HUDEP-2 (cell line): ENCODE data around the gene STXBP5L.
A peak's percentile ranks its signal among the peaks of the same experiment; 100 is the strongest.
"Not testable (repeated sequence)": the region's sequence is repeated elsewhere in the genome, so short reads cannot be mapped to it uniquely, and the experiment has no call there.

ENCODE experiments used
- DNase-seq, 76 experiments: peaks; one replicate each; lab custom pipeline; 2025; ENCODE audit not compliant: unreplicated experiment in 76 of 76; lab: John Stamatoyannopoulos, UW

STXBP5L gene

DNA sequence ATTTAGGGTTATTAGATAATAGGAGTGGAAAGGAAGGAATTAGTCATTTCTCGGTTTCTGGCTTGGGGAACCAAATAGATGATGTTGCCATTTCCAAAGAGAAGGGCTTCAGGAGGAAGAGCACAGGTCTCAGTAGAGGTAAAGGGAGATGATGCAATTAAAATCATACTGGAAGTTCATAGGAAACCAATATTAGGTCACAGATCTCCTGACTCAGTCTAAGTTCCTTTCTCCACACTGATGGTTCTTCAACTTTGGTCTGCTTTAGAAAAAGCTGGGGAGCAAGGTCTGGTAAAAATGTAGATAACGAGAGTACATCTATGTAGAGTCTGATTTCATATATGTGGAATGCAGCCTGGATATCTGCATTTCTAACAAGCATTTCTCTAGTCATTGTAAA is 506.9 kb downstream of the STXBP5L start:
- DNase-seq, result no peak

DNA sequence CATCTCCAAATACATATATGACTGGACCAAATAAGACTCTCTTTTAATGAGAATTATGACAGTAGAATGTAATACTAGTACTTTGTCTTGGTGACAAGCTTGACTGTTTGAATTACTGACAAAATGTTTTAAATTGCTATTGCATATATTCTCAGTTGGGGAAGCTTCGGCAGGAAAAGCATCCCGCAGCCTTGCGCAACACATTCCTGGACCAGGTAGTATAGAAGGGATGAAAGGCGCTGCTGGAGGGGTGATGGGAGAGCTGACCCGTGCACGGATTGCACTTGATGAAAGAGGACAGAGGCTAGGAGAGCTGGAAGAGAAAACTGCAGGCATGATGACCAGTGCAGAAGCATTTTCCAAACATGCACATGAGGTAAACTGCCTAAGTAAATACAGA is 510.2 kb downstream of the STXBP5L start:
- DNase-seq, result no peak

DNA sequence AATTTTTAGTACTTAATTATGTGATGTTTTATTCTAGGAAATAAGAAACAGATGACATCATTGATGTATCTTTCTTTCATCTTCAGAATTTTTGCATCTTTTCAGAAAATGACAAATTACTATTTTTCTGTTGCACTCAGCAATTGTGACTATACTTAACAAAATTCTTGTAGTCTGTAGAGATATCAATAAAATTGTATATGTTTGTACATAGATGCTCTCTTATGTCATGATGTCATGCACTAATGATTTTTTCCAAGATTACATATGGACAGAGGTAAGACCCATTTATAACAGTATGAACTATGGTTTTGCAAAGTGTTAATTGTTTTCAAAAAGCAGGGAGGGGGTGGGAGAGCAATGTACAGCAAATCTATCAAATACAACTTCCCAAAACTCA is 516.5 kb downstream of the STXBP5L start:
- no peak for DNase-seq

DNA sequence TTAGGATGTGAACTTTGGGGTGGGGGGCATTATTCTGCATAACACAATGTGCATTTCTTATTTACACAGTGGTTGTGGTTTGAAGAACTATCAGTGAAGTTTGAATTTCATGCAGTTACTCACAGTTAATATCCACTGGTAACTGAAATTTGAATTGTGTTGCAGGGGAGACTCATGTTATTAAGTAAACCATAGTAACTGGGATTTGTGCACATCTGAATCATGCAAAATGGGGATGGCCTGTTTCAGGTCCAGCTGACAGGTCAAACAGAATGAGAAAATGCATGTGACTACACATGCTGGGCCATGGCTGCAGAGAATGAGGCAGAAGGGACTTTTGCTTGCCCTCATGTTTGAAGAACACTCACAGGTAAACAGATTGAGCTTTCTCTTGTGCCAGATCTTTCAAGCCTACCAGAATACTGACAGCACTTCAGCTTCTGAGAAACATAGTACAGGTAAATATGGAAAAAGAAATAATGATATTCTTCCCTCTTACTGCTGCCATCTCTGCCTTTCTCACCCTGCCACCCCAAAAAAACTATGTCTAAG is 522.7 kb downstream of the STXBP5L start:
- no peak for DNase-seq

DNA sequence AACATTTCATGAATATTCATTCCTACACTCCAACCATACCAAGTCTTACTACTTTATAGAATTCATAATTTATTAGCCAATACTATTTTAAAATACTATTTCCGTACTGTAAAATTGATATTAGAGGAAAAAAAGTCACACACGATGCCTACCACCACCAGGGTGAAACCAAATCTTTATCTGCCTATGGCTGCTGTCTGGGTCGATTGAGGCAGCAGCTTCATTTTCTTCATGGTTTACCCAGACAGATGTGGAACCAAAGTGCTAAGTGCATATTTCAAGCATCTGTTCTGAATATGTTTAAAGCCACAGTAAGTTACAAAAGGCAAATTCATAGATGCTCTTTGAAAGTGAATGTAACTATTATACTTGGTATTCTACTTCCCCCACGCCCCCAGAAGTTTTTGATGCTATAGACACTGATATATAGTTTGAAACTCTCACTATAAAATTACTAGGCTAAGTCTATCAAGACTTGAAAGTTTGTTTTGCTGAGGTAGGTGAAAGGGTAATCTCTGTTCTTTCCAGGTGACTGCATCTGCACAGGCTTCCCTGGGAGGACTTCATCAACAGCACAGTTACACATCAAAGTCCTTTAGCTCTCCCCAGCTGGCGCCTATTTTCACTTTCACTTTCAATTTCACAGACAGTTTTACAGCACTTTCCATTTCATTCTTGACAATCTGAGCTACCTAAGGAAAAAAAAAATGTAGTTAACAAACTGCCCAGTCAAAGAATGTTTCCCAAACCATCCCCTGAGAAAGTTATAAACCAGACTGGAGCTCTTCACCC is 523.9 kb downstream of the STXBP5L start:
- peak in 1 of 76 experiments; percentile 1 for DNase-seq

DNA sequence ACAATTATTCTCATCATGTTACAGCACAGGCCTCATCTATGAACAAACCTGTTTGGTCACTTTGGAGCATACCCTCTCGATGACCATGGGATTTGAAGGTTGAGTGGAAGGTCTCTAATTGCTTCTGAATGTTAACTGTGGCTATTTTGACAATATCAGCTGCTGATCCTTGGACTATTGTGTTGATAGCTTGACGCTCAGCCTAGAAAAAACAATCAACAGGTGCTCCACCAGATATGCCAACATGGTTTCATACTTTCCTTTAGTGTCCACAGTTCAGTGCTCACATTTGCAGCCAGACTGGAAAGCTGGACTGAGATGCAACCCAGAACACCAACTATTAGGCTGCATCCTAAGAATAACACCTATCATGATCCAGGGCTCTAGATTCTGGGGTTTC is 528.1 kb downstream of the STXBP5L start:
- no peak for DNase-seq

DNA sequence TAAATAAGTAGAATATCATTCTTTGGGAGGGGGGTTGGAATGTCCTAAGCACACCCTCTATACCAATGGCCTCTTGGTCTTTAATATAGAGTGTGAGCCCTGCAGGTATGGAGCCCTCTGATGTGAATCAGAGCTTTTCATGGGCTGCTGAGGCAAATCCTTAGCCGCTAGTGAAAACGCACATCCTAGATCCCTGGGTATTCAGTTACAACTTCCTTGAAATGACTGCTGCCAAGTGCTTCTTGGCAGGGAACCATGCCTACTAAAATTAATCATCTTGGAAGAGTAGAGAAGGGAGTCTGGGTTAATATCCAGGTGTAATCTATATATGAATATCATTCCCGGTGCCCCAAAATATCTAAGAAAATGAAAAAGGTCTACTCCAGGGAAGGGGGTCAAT is 528.6 kb downstream of the STXBP5L start:
- no peak for DNase-seq

DNA sequence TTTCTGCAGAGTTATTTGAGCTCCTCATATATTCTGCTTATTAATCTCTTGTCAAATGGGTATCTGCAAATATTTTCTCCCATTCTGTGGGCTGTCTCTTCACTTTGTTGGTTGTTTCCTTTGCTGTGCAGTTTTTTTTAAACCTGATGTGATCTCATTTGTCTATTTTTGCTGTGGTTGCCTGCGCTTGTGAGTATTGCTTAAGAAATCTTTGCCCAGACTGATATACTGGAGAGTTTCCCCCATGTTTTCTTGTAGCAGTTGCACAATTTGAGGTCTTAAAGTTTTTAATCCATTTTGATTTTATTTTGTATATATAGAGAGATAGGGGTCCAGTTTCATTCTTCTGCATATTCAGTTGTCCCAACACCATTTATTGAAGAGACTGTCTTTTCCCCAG is 535.5 kb downstream of the STXBP5L start:
- no peak for DNase-seq

DNA sequence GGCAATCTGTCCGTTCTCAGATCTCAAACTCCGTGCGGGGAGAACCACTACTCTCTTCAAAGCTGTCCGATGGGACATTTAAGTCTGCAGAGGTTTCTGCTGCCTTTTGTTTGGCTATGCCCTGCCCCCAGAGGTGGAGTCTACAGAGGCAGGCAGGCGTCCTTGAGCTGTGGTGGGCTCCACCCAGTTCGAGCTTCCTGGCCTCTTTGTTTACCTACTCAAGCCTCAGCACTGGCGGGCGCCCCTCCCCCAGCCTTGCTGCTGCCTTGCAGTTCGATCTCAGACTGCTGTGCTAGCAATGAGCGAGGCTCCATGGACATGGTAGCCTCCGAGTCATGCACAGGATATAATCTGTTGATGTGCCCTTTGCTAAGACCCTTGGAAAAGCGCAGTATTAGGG is 543.7 kb downstream of the STXBP5L start:
- not testable (repeated sequence) for DNase-seq

DNA sequence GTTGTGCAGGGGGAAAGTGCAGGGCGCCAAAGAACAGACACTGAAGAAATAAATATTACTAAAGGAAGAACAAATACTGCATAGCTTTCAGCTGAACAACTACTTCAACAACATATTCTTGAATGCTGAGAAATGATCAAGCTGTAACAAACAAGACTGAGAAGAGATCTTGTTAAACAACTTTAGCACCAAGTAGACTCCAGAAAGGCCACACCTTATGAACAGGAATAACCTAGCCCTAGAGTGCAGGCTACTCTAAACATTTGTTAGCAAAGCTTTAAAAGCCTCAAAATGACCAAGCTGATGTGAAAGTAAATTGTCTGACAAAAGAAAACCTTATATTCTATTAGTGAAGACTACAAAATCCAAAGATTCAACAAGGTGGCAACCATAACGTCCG is 554.6 kb downstream of the STXBP5L start:
- no peak for DNase-seq

DNA sequence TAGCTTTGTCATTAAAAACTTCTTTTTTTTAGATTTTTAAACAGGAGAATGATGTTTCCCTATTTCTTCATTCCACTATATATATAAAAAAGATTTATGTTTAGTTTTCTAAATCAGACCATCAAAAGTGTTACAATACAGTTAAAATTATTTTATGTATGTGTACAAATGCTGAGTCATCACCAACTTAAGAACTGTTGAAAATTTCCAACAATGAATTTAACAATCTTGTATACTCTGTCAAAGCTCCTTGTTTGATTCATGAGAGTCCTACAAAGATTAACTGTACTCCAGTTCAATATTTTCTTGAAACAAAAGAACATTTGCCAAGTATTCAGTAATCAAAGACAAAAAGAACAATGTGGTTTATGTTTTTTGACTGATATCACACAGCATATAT is 555.7 kb downstream of the STXBP5L start:
- DNase-seq, result no peak

DNA sequence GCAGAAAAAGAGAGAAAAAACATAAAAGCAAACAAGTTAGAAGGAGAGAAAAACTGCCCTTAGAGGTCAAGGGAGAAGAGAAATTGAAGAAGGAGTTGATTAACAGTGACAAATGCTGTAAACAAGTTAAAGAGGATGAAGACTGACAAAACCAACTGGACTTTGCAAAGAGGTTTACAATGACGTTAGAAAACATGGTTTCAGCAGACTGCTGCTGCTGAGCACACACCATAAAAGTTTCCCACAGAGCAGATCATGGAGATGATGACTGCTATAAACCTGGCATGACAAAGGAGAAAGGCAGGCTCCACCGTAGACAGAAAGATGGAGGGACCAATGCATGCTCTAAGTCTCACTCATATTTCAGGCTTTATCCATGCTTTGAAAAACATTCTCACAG is 559.1 kb downstream of the STXBP5L start:
- no peak for DNase-seq

DNA sequence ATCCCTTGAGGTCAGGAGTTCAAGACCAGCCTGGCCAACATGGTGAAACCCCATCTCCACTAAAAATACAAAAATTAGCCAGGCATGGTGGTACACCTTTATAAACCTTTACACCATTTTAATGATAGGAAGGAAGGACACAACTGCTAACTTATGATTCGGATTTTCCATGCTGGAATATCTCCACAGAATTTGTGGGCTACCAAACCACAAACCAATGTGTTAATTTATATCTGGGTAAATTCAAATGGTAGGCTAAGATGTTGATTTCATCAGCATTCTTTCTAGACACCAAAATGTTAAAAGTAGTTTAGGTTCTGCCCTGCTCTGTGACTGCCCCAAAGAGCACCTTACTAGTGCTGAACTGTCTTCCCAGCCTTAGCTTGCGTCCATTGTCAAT is 565.0 kb downstream of the STXBP5L start:
- no peak for DNase-seq
